Ishikawa (cell line): ENCODE results near the gene DAGLB.

Experiments
- CEBPB ChIP-seq: IDR thresholded peaks from 2 replicates; pipeline ENCODE4 v1.6.1; 2012
- CREB1 ChIP-seq: IDR thresholded peaks from 2 replicates; pipeline ENCODE4 v1.6.1; 2012; ENCODE audit warnings: low read depth
- EGR1 ChIP-seq: IDR thresholded peaks from 2 replicates; pipeline ENCODE4 v1.6.1; 2012
- EP300 ChIP-seq: IDR thresholded peaks from 2 replicates; pipeline ENCODE4 v1.6.1; 2012; ENCODE audit warnings: borderline replicate concordance
- FOXM1 ChIP-seq: IDR thresholded peaks from 2 replicates; pipeline ENCODE4 v1.6.1; 2012; ENCODE audit warnings: low read depth, borderline replicate concordance
- MAX ChIP-seq: IDR thresholded peaks from 2 replicates; pipeline ENCODE4 v1.6.1; 2012
- NFIC ChIP-seq: IDR thresholded peaks from 2 replicates; pipeline ENCODE4 v1.6.1; 2012
- RAD21 ChIP-seq: IDR thresholded peaks from 2 replicates; pipeline ENCODE4 v1.6.1; 2012; ENCODE audit warnings: low read depth
- REST ChIP-seq: IDR thresholded peaks from 2 replicates; pipeline ENCODE4 v1.6.1; 2012; ENCODE audit warnings: low read depth, mild to moderate bottlenecking
- TAF1 ChIP-seq: IDR thresholded peaks from 2 replicates; pipeline ENCODE4 v1.6.1; 2012; ENCODE audit warnings: low read depth, mild to moderate bottlenecking
- TCF12 ChIP-seq: IDR thresholded peaks from 2 replicates; pipeline ENCODE4 v1.6.1; 2012; ENCODE audit warnings: low read depth
- TEAD4 ChIP-seq: IDR thresholded peaks from 2 replicates; pipeline ENCODE4 v1.6.1; 2012
- USF1 ChIP-seq: IDR thresholded peaks from 2 replicates; pipeline ENCODE4 v1.6.1; 2012
- YY1 ChIP-seq: IDR thresholded peaks from 2 replicates; pipeline ENCODE4 v1.6.1; 2012; ENCODE audit warnings: low read depth
- ZBTB7A ChIP-seq: IDR thresholded peaks from 2 replicates; pipeline ENCODE4 v1.6.1; 2012; ENCODE audit warnings: low read depth

Gene DAGLB

GRCh38 chr7:6461946-6462550, 14.3 kb upstream of the DAGLB start:
- TF ChIP-seq RAD21 = no peak
- TF ChIP-seq ZBTB7A = no peak
- TF ChIP-seq CEBPB = no peak
- no peak for TF ChIP-seq TAF1
- no peak for TF ChIP-seq EP300
- TF ChIP-seq MAX = no peak
- no peak for TF ChIP-seq REST
- no peak for TF ChIP-seq FOXM1
- no peak for TF ChIP-seq CREB1
- no peak for TF ChIP-seq TEAD4
- no peak for TF ChIP-seq EGR1
- TF ChIP-seq TCF12 = no peak
- TF ChIP-seq NFIC = no peak
- TF ChIP-seq USF1 = no peak
- no peak for TF ChIP-seq YY1

GRCh38 chr7:6460990-6461584, 13.3 kb upstream of the DAGLB start:
- TF ChIP-seq EP300 (no peak), CREB1 (no peak), RAD21 (no peak), YY1 (no peak), NFIC (no peak), TCF12 (no peak), MAX (no peak), CEBPB (no peak)

- TF ChIP-seq USF1 = no peak
- TF ChIP-seq FOXM1 = no peak
- TF ChIP-seq ZBTB7A = no peak
- no peak for TF ChIP-seq MAX
- TF ChIP-seq YY1 = no peak
- TF ChIP-seq EGR1 = no peak
- no peak for TF ChIP-seq TAF1
- no peak for TF ChIP-seq REST
- no peak for TF ChIP-seq TEAD4
- no peak for TF ChIP-seq CEBPB
- no peak for TF ChIP-seq RAD21
- no peak for TF ChIP-seq TCF12
Measured at GRCh38 chr7:6460303-6460702, 12.5 kb upstream of the DAGLB start.

GRCh38 chr7:6453734-6454133, 6.0 kb upstream of the DAGLB start:
- no peak for TF ChIP-seq EP300
- TF ChIP-seq TAF1 = no peak
- TF ChIP-seq ZBTB7A = no peak
- no peak for TF ChIP-seq CEBPB
- no peak for TF ChIP-seq EGR1
- no peak for TF ChIP-seq TEAD4
- no peak for TF ChIP-seq NFIC
- TF ChIP-seq YY1 = no peak
- TF ChIP-seq TCF12 = no peak

GRCh38 chr7:6451224-6451705, 3.5 kb upstream of the DAGLB start:
- TF ChIP-seq MAX (no peak), TEAD4 (no peak)
